ENCODE measurements around the gene PILRB.

The PILRB gene

GRCh38 chr7:100389437-100390088 lies 31.6 kb downstream of the PILRB start:
- H3K27ac ChIP-seq (ENCODE audit: low read depth, low read length): no peak overlapping the region
- no peak overlapping the region for H2BK12ac ChIP-seq (ENCODE audit: low read length)
- no peaks in the 10 kb centered on the region for H3K79me2 ChIP-seq (ENCODE audit: control insufficient read depth, insufficient read depth, low read length, poor library complexity)
- no peak overlapping the region for H4K8ac ChIP-seq (ENCODE audit: low read depth, low read length)
- no peaks in the 10 kb centered on the region for H3K79me1 ChIP-seq (ENCODE audit: low read length)
- H4K12ac ChIP-seq (ENCODE audit: low read depth, low read length): peak overlapping the region; percentile 36
- H3K14ac ChIP-seq (ENCODE audit: low read length): no peak overlapping the region
- H3K27me3 ChIP-seq (ENCODE audit: insufficient read depth, low read length): no peaks in the 10 kb centered on the region
- H2AK5ac ChIP-seq (ENCODE audit: low read length): no peak overlapping the region
- H3K36me3 ChIP-seq (ENCODE audit: control insufficient read depth in 1 of 2, insufficient read depth in 2 of 2, low read length in 2 of 2): no peaks in the 10 kb centered on the region
- WGBS (ENCODE audit: extremely low coverage, insufficient coverage, insufficient read length): no CpG with 5 or more reads among the region's 9 CpGs
- no peak overlapping the region for H3K18ac ChIP-seq (ENCODE audit: low read length)
- H3K4me2 ChIP-seq (ENCODE audit: low read length): no peak overlapping the region
- H3K9me3 ChIP-seq (ENCODE audit: insufficient read depth, low read depth, low read length): peaks cover 2% of the 10 kb centered on the region
- no peak for DNase-seq
- no peak overlapping the region for H2BK5ac ChIP-seq (ENCODE audit: low read depth, low read length, poor library complexity)
- no peak overlapping the region for H4K91ac ChIP-seq (ENCODE audit: low read depth, low read length)
- no peak overlapping the region for H2BK120ac ChIP-seq (ENCODE audit: insufficient read depth, low read length, poor library complexity)
- no peak overlapping the region for H3K23ac ChIP-seq (ENCODE audit: low read length)
- no peaks in the 10 kb centered on the region for H3K4me1 ChIP-seq (ENCODE audit: control insufficient read depth in 1 of 2, insufficient read depth in 2 of 2, low read length in 2 of 2)
- no peak overlapping the region for H3K9ac ChIP-seq (ENCODE audit: low read length)
- no peak overlapping the region for H2AFZ ChIP-seq (ENCODE audit: insufficient read depth, low read length, poor library complexity)
- H3K4me3 ChIP-seq (ENCODE audit: low read depth, low read length): no peak overlapping the region
- no peak overlapping the region for H3K4ac ChIP-seq (ENCODE audit: low read depth, low read length)

- H3K18ac ChIP-seq (ENCODE audit: low read length): no peak overlapping the region
- H2BK120ac ChIP-seq (ENCODE audit: insufficient read depth, low read length, poor library complexity): no peak overlapping the region
- H2BK5ac ChIP-seq (ENCODE audit: low read depth, low read length, poor library complexity): no peak overlapping the region
- no peak for DNase-seq
- H3K36me3 ChIP-seq (ENCODE audit: control insufficient read depth in 1 of 2, insufficient read depth in 2 of 2, low read length in 2 of 2): no peaks in the 10 kb centered on the region
- no peak overlapping the region for H2BK12ac ChIP-seq (ENCODE audit: low read length)
- no peak overlapping the region for H2AK5ac ChIP-seq (ENCODE audit: low read length)
- H3K4me2 ChIP-seq (ENCODE audit: low read length): no peak overlapping the region
- H3K79me2 ChIP-seq (ENCODE audit: control insufficient read depth, insufficient read depth, low read length, poor library complexity): no peaks in the 10 kb centered on the region
- H3K79me1 ChIP-seq (ENCODE audit: low read length): no peaks in the 10 kb centered on the region
- no CpG with 5 or more reads among the region's 3 CpGs for WGBS (ENCODE audit: extremely low coverage, insufficient coverage, insufficient read length)
- no peaks in the 10 kb centered on the region for H3K4me1 ChIP-seq (ENCODE audit: control insufficient read depth in 1 of 2, insufficient read depth in 2 of 2, low read length in 2 of 2)
- no peak overlapping the region for H3K27ac ChIP-seq (ENCODE audit: low read depth, low read length)
- H3K27me3 ChIP-seq (ENCODE audit: insufficient read depth, low read length): no peaks in the 10 kb centered on the region
- no peak overlapping the region for H3K4ac ChIP-seq (ENCODE audit: low read depth, low read length)
- H4K12ac ChIP-seq (ENCODE audit: low read depth, low read length): no peak overlapping the region
- H3K14ac ChIP-seq (ENCODE audit: low read length): no peak overlapping the region
- no peak overlapping the region for H2AFZ ChIP-seq (ENCODE audit: insufficient read depth, low read length, poor library complexity)
- H3K23ac ChIP-seq (ENCODE audit: low read length): no peak overlapping the region
- no peak overlapping the region for H4K91ac ChIP-seq (ENCODE audit: low read depth, low read length)
- H4K8ac ChIP-seq (ENCODE audit: low read depth, low read length): no peak overlapping the region
- H3K9ac ChIP-seq (ENCODE audit: low read length): peak overlapping the region; percentile 17
- H3K9me3 ChIP-seq (ENCODE audit: insufficient read depth, low read depth, low read length): peaks cover 2% of the 10 kb centered on the region
- no peak overlapping the region for H3K4me3 ChIP-seq (ENCODE audit: low read depth, low read length)
Measured at GRCh38 chr7:100390286-100391009, 32.5 kb downstream of the PILRB start.

GRCh38 chr7:100393233-100393905 lies 35.5 kb downstream of the PILRB start:
- Histone ChIP-seq H3K9ac (ENCODE audit: low read length) (no peak overlapping the region), H3K79me1 (ENCODE audit: low read length) (no peaks in the 10 kb centered on the region), H2AK5ac (ENCODE audit: low read length) (no peak overlapping the region), H3K18ac (ENCODE audit: low read length) (no peak overlapping the region), H3K36me3 (ENCODE audit: control insufficient read depth in 1 of 2, insufficient read depth in 2 of 2, low read length in 2 of 2) (no peaks in the 10 kb centered on the region), H4K8ac (ENCODE audit: low read depth, low read length) (no peak overlapping the region), H2BK12ac (ENCODE audit: low read length) (no peak overlapping the region), H3K23ac (ENCODE audit: low read length) (no peak overlapping the region), H2AFZ (ENCODE audit: insufficient read depth, low read length, poor library complexity) (no peak overlapping the region), H3K4me1 (ENCODE audit: control insufficient read depth in 1 of 2, insufficient read depth in 2 of 2, low read length in 2 of 2) (no peaks in the 10 kb centered on the region), H3K14ac (ENCODE audit: low read length) (no peak overlapping the region), H3K27me3 (ENCODE audit: insufficient read depth, low read length) (no peaks in the 10 kb centered on the region), H3K4me3 (ENCODE audit: low read depth, low read length) (no peak overlapping the region), H3K27ac (ENCODE audit: low read depth, low read length) (no peak overlapping the region), H2BK120ac (ENCODE audit: insufficient read depth, low read length, poor library complexity) (no peak overlapping the region), H2BK5ac (ENCODE audit: low read depth, low read length, poor library complexity) (no peak overlapping the region), H3K4ac (ENCODE audit: low read depth, low read length) (no peak overlapping the region), H3K4me2 (ENCODE audit: low read length) (no peak overlapping the region), H4K91ac (ENCODE audit: low read depth, low read length) (no peak overlapping the region), H3K9me3 (ENCODE audit: insufficient read depth, low read depth, low read length) (peaks cover 2% of the 10 kb centered on the region), H3K79me2 (ENCODE audit: control insufficient read depth, insufficient read depth, low read length, poor library complexity) (no peaks in the 10 kb centered on the region), H4K12ac (ENCODE audit: low read depth, low read length) (no peak overlapping the region)
- WGBS (ENCODE audit: extremely low coverage, insufficient coverage, insufficient read length): no CpG with 5 or more reads among the region's 4 CpGs
- peak; percentile 73 to 84 for DNase-seq

GRCh38 chr7:100394077-100394476 lies 36.2 kb downstream of the PILRB start:
- Histone ChIP-seq H3K79me1 (ENCODE audit: low read length) (no peaks in the 10 kb centered on the region), H4K91ac (ENCODE audit: low read depth, low read length) (no peak overlapping the region), H4K8ac (ENCODE audit: low read depth, low read length) (no peak overlapping the region), H3K9ac (ENCODE audit: low read length) (no peak overlapping the region), H3K79me2 (ENCODE audit: control insufficient read depth, insufficient read depth, low read length, poor library complexity) (no peaks in the 10 kb centered on the region), H3K4me1 (ENCODE audit: control insufficient read depth in 1 of 2, insufficient read depth in 2 of 2, low read length in 2 of 2) (no peaks in the 10 kb centered on the region), H2AFZ (ENCODE audit: insufficient read depth, low read length, poor library complexity) (no peak overlapping the region), H4K12ac (ENCODE audit: low read depth, low read length) (no peak overlapping the region), H3K27me3 (ENCODE audit: insufficient read depth, low read length) (no peaks in the 10 kb centered on the region), H3K4ac (ENCODE audit: low read depth, low read length) (no peak overlapping the region), H3K4me2 (ENCODE audit: low read length) (no peak overlapping the region), H2AK5ac (ENCODE audit: low read length) (no peak overlapping the region), H3K23ac (ENCODE audit: low read length) (no peak overlapping the region), H3K18ac (ENCODE audit: low read length) (no peak overlapping the region), H3K27ac (ENCODE audit: low read depth, low read length) (no peak overlapping the region), H3K14ac (ENCODE audit: low read length) (no peak overlapping the region), H3K4me3 (ENCODE audit: low read depth, low read length) (no peak overlapping the region), H2BK5ac (ENCODE audit: low read depth, low read length, poor library complexity) (no peak overlapping the region), H2BK12ac (ENCODE audit: low read length) (no peak overlapping the region), H3K9me3 (ENCODE audit: insufficient read depth, low read depth, low read length) (peaks cover 2% of the 10 kb centered on the region), H3K36me3 (ENCODE audit: control insufficient read depth in 1 of 2, insufficient read depth in 2 of 2, low read length in 2 of 2) (no peaks in the 10 kb centered on the region), H2BK120ac (ENCODE audit: insufficient read depth, low read length, poor library complexity) (no peak overlapping the region)
- no CpG with 5 or more reads among the region's 2 CpGs for WGBS (ENCODE audit: extremely low coverage, insufficient coverage, insufficient read length)
- peak in 1 of 2 donors; percentile 74 for DNase-seq

Data from trophoblast cell (in vitro differentiated cells and primary cell).